SK-N-SH (cell line): ENCODE measurements around the gene SMAD3. TPM values are rescaled to one million over a fixed set of nuclear protein-coding genes. Genes with fewer than 3 reads are reported as not detected.

Source experiments
- CTCF ChIA-PET: fragments of 300-600, 350-600 bp; formaldehyde crosslinking; extraction: SDS; loops from one replicate; lab custom pipeline; 2021; lab: Yijun Ruan, JAX
- POLR2A ChIA-PET: fragments of 350-600 bp; sonication (Branson Sonifier 250); formaldehyde crosslinking; extraction: SDS; loops from one replicate; lab custom pipeline; 2020; ENCODE audit warnings: antibody characterized with exemption, inconsistent platforms; lab: Yijun Ruan, JAX
- DNase-seq: peaks from one replicate; pipeline ENCODE4 v3.0.0; 2012
- H2AFZ ChIP-seq: fragments of 200-600 bp; sonication (generic); 2 replicates; pipeline ENCODE4 v1.8.1; 2016; ENCODE audit warnings: antibody characterized with exemption, mild to moderate bottlenecking, low read depth
- H3F3A ChIP-seq: fragments of 200-600 bp; sonication (generic); replicated peaks from 2 replicates; pipeline ENCODE3; 2016; ENCODE audit warnings: antibody characterized with exemption, mild to moderate bottlenecking; ENCODE audit not compliant: insufficient read depth
- H3K27ac ChIP-seq, 2 experiments: fragments of 200-500 bp in 1 of 2; fragments of 200-600 bp in 1 of 2; sonication (Bioruptor generic) in 1 of 2; sonication (generic), shearing (Covaris generic) in 1 of 2; 2 replicates each; pipeline versions ENCODE4 v1.5.1 to v1.6.1; 2014 to 2016; ENCODE audit warnings: low read depth in 2 of 2, inconsistent platforms in 1 of 2, low read length in 1 of 2, mild to moderate bottlenecking in 1 of 2, mixed read lengths in 1 of 2
- H3K27me3 ChIP-seq: fragments of 200-600 bp; sonication (generic), shearing (Covaris generic); 2 replicates; pipeline ENCODE4 v1.6.1; 2016; ENCODE audit warnings: mixed run types; ENCODE audit not compliant: insufficient read depth
- H3K36me3 ChIP-seq, 2 experiments: fragments of 200-500 bp in 1 of 2; fragments of 200-600 bp in 1 of 2; sonication (Bioruptor generic) in 1 of 2; sonication (generic) in 1 of 2; replicated peaks in 1 of 2; 2 replicates each; pipeline versions ENCODE3 to v1.5.1; 2014 to 2016; ENCODE audit warnings: low read length in 1 of 2, mild to moderate bottlenecking in 1 of 2; ENCODE audit not compliant: insufficient read depth in 2 of 2, control insufficient read depth in 1 of 2
- H3K4me1 ChIP-seq, 2 experiments: fragments of 200-500 bp in 1 of 2; fragments of 200-600 bp in 1 of 2; sonication (Bioruptor generic) in 1 of 2; sonication (generic), shearing (Covaris generic) in 1 of 2; 2 replicates each; pipeline versions ENCODE4 v1.5.1 to v1.6.1; 2014 to 2016; ENCODE audit warnings: low read depth in 1 of 2, low read length in 1 of 2, mixed run types in 1 of 2; ENCODE audit not compliant: insufficient read depth in 2 of 2, control insufficient read depth in 1 of 2
- H3K4me2 ChIP-seq: fragments of 200-600 bp; sonication (generic), shearing (Covaris generic); 2 replicates; pipeline ENCODE4 v1.6.1; 2017; ENCODE audit warnings: mixed run types
- H3K4me3 ChIP-seq, 2 experiments: fragments of 200-500 bp in 1 of 2; fragments of 200-600 bp in 1 of 2; sonication (Bioruptor generic) in 1 of 2; sonication (generic), shearing (Covaris generic) in 1 of 2; 2 replicates each; pipeline versions ENCODE4 v1.5.1 to v1.8.1; 2014 to 2016; ENCODE audit warnings: low read depth in 2 of 2, inconsistent platforms in 1 of 2, low read length in 1 of 2, mild to moderate bottlenecking in 1 of 2, mixed read lengths in 1 of 2, moderate library complexity in 1 of 2
- H3K79me2 ChIP-seq: fragments of 200-600 bp; sonication (generic); 2 replicates; pipeline ENCODE4 v1.8.1; 2017; ENCODE audit warnings: mild to moderate bottlenecking; ENCODE audit not compliant: insufficient read depth
- H3K9ac ChIP-seq: fragments of 200-600 bp; sonication (generic); 2 replicates; pipeline ENCODE4 v1.6.1; 2017; ENCODE audit warnings: mixed run types
- H3K9me2 ChIP-seq: fragments of 200-600 bp; sonication (generic); 2 replicates; pipeline ENCODE4 v1.6.1; 2017; ENCODE audit warnings: mixed run types
- H3K9me3 ChIP-seq: fragments of 200-600 bp; sonication (generic); 2 replicates; pipeline ENCODE4 v1.6.1; 2017; ENCODE audit warnings: mixed run types, mild to moderate bottlenecking, moderate library complexity
- H4K20me1 ChIP-seq: fragments of 200-600 bp; sonication (generic); 2 replicates; pipeline ENCODE4 v1.6.1; 2017; ENCODE audit warnings: mild to moderate bottlenecking, mixed run types; ENCODE audit not compliant: insufficient read depth
- CHD2 ChIP-seq: fragments of 150-350 bp; IDR thresholded peaks from 2 replicates; pipeline ENCODE4 v1.6.1; 2018; ENCODE audit warnings: low read length; ENCODE audit not compliant: partially characterized antibody
- EP300 ChIP-seq, 2 experiments: IDR thresholded peaks; 2 replicates each; pipeline versions ENCODE4 v1.4.0 to v1.6.1; 2012; ENCODE audit warnings: borderline replicate concordance in 1 of 2, low read depth in 1 of 2, low read length in 1 of 2
- EZH2phosphoT487 ChIP-seq: fragments of 200-600 bp; sonication (generic); IDR thresholded peaks from 2 replicates; pipeline ENCODE4 v1.6.1; 2017; ENCODE audit warnings: low read depth, mixed run types, mild to moderate bottlenecking, antibody characterized with exemption, moderate library complexity, borderline replicate concordance
- FOSL2 ChIP-seq: IDR thresholded peaks from 2 replicates; pipeline ENCODE4 v1.4.0; 2012; ENCODE audit warnings: low read depth, mild to moderate bottlenecking, moderate library complexity, borderline replicate concordance
- GABPA ChIP-seq: IDR thresholded peaks from 2 replicates; pipeline ENCODE4 v1.4.0; 2012; ENCODE audit warnings: low read depth, mild to moderate bottlenecking
- GATA2 ChIP-seq: sonication (generic); formaldehyde crosslinking; IDR thresholded peaks from 2 replicates; pipeline ENCODE4 v1.5.0; 2020; ENCODE audit warnings: mild to moderate bottlenecking, missing genetic modification reagents
- IRF3 ChIP-seq: fragments of 150-350 bp; IDR thresholded peaks from 2 replicates; pipeline ENCODE4 v1.6.1; 2016; ENCODE audit warnings: mild to moderate bottlenecking, low read depth, low read length
- JUND ChIP-seq: IDR thresholded peaks from 2 replicates; pipeline ENCODE4 v1.4.0; 2012
- MEF2A ChIP-seq: IDR thresholded peaks from 2 replicates; pipeline ENCODE4 v1.4.0; 2012; ENCODE audit warnings: low read depth, borderline replicate concordance
- MXI1 ChIP-seq: IDR thresholded peaks from 2 replicates; pipeline ENCODE4 v1.6.1; 2012; ENCODE audit warnings: mild to moderate bottlenecking, low read depth, low read length, improper control_type of control experiment
- NFIC ChIP-seq: IDR thresholded peaks from 2 replicates; pipeline ENCODE4 v1.4.0; 2012; ENCODE audit warnings: borderline replicate concordance
- NRF1 ChIP-seq: IDR thresholded peaks from 2 replicates; pipeline ENCODE4 v1.6.1; 2012; ENCODE audit warnings: low read depth, mild to moderate bottlenecking, low read length
- RCOR1 ChIP-seq: fragments of 150-350 bp; IDR thresholded peaks from 2 replicates; pipeline ENCODE4 v1.6.1; 2017; ENCODE audit warnings: antibody characterized with exemption, low read length
- RFX5 ChIP-seq: IDR thresholded peaks from 2 replicates; pipeline ENCODE4 v1.6.1; 2012; ENCODE audit warnings: mild to moderate bottlenecking, improper control_type of control experiment, low read length
- RXRA ChIP-seq: IDR thresholded peaks from 2 replicates; pipeline ENCODE4 v1.4.0; 2012; ENCODE audit warnings: low read depth, mild to moderate bottlenecking, borderline replicate concordance
- SIN3A ChIP-seq: IDR thresholded peaks from 2 replicates; pipeline ENCODE4 v1.6.1; 2012; ENCODE audit warnings: low read depth, mild to moderate bottlenecking, low read length, moderate library complexity, borderline replicate concordance
- TEAD4 ChIP-seq: IDR thresholded peaks from 2 replicates; pipeline ENCODE4 v1.4.0; 2012; ENCODE audit warnings: mild to moderate bottlenecking, borderline replicate concordance; ENCODE audit not compliant: insufficient read depth
- USF1 ChIP-seq: IDR thresholded peaks from 2 replicates; pipeline ENCODE4 v1.4.0; 2012; ENCODE audit warnings: low read depth, borderline replicate concordance
- YY1 ChIP-seq: IDR thresholded peaks from 2 replicates; pipeline ENCODE4 v1.4.0; 2012; ENCODE audit warnings: low read depth, mild to moderate bottlenecking
- WGBS: methylation state at CpG from one replicate; pipeline ENCODE4 v1.1.6; 2017; ENCODE audit warnings: low lambda C conversion rate; 5-methylcytosine and 5-hydroxymethylcytosine counted together
- polyA plus RNA-seq, 3 experiments: library from polyadenylated mRNA; depleted of rRNA; stranded (reverse); fragments of >200 nt; gene quantifications; 2 replicates each; pipeline ENCODE4 v1.2.3, GENCODE V29; 2012
- TF ChIP-seq, protein P1 (sequence below): IDR thresholded peaks from 2 replicates; pipeline ENCODE4 v1.6.1; 2012; ENCODE audit warnings: mild to moderate bottlenecking, low read depth, low read length, moderate library complexity
- TF ChIP-seq, protein P2 (sequence below): IDR thresholded peaks from 2 replicates; pipeline ENCODE4; 2012
- TF ChIP-seq, protein P3 (sequence below): fragments of 200-600 bp; sonication (generic); IDR thresholded peaks from 2 replicates; pipeline ENCODE4 v1.6.1; 2017; ENCODE audit warnings: antibody characterized with exemption, mild to moderate bottlenecking, moderate library complexity

SMAD3 gene
- polyA plus RNA-seq, 1 of the 3 experiments (the other 2 are of a cell fraction): 19.5 TPM

- TF ChIP-seq, protein P1, sequence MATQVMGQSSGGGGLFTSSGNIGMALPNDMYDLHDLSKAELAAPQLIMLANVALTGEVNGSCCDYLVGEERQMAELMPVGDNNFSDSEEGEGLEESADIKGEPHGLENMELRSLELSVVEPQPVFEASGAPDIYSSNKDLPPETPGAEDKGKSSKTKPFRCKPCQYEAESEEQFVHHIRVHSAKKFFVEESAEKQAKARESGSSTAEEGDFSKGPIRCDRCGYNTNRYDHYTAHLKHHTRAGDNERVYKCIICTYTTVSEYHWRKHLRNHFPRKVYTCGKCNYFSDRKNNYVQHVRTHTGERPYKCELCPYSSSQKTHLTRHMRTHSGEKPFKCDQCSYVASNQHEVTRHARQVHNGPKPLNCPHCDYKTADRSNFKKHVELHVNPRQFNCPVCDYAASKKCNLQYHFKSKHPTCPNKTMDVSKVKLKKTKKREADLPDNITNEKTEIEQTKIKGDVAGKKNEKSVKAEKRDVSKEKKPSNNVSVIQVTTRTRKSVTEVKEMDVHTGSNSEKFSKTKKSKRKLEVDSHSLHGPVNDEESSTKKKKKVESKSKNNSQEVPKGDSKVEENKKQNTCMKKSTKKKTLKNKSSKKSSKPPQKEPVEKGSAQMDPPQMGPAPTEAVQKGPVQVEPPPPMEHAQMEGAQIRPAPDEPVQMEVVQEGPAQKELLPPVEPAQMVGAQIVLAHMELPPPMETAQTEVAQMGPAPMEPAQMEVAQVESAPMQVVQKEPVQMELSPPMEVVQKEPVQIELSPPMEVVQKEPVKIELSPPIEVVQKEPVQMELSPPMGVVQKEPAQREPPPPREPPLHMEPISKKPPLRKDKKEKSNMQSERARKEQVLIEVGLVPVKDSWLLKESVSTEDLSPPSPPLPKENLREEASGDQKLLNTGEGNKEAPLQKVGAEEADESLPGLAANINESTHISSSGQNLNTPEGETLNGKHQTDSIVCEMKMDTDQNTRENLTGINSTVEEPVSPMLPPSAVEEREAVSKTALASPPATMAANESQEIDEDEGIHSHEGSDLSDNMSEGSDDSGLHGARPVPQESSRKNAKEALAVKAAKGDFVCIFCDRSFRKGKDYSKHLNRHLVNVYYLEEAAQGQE: no peak
- no peak for TF ChIP-seq FOSL2
- TF ChIP-seq NRF1: no peak
These were observed 132.9 kb downstream of the SMAD3 start (continued) for GRCh38 chr15:67198157-67198754.

GRCh38 chr15:67199391-67199790 is 134.0 kb downstream of the SMAD3 start:
- CTCF ChIA-PET: no interaction called here
- H3K9me2 ChIP-seq: no peaks in the 10 kb centered on the region
- POLR2A ChIA-PET: interaction anchor here (0.5 kb wide), 1 partner anchor 54 kb away, joined by 4 read pairs; no protein-coding TSS in a partner anchor
- TF ChIP-seq NFIC (no peak), TEAD4 (no peak), RXRA (no peak), EP300 (IDR thresholded peaks at IDR 0.05; ENCODE audit: borderline replicate concordance in 1 of 2, low read depth in 1 of 2, low read length in 1 of 2) (no peak), JUND (no peak), YY1 (no peak), IRF3 (no peak), MXI1 (no peak), MEF2A (no peak), GABPA (no peak), GATA2 (CRISPR knock-in tag) (no peak), EZH2phosphoT487 (no peak), FOSL2 (no peak), USF1 (no peak), SIN3A (no peak), CHD2 (no peak), RCOR1 (no peak), RFX5 (no peak)
- TF ChIP-seq, protein P2, sequence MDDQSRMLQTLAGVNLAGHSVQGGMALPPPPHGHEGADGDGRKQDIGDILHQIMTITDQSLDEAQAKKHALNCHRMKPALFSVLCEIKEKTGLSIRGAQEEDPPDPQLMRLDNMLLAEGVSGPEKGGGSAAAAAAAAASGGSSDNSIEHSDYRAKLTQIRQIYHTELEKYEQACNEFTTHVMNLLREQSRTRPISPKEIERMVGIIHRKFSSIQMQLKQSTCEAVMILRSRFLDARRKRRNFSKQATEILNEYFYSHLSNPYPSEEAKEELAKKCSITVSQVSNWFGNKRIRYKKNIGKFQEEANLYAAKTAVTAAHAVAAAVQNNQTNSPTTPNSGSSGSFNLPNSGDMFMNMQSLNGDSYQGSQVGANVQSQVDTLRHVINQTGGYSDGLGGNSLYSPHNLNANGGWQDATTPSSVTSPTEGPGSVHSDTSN: no peak
- TF ChIP-seq, protein P3, sequence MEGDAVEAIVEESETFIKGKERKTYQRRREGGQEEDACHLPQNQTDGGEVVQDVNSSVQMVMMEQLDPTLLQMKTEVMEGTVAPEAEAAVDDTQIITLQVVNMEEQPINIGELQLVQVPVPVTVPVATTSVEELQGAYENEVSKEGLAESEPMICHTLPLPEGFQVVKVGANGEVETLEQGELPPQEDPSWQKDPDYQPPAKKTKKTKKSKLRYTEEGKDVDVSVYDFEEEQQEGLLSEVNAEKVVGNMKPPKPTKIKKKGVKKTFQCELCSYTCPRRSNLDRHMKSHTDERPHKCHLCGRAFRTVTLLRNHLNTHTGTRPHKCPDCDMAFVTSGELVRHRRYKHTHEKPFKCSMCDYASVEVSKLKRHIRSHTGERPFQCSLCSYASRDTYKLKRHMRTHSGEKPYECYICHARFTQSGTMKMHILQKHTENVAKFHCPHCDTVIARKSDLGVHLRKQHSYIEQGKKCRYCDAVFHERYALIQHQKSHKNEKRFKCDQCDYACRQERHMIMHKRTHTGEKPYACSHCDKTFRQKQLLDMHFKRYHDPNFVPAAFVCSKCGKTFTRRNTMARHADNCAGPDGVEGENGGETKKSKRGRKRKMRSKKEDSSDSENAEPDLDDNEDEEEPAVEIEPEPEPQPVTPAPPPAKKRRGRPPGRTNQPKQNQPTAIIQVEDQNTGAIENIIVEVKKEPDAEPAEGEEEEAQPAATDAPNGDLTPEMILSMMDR: no peak
- TF ChIP-seq, all 33 proteins: peak for 0
- no peak for DNase-seq
- Histone ChIP-seq H3K9me3 (no peaks in the 10 kb centered on the region), H4K20me1 (no peaks in the 10 kb centered on the region), H3K36me3 (peaks cover 34 to 45% of the 10 kb centered on the region in 2 experiments), H3K27ac (peak overlapping the region in 1 of 2 experiments; percentile 1; a peak in 1 of 4 replicates), H3K4me2 (no peak overlapping the region), H3K9ac (no peak overlapping the region), H3K4me3 (no peak overlapping the region), H3F3A (peaks cover 4% of the 10 kb centered on the region), H2AFZ (no peak overlapping the region), H3K79me2 (no peaks in the 10 kb centered on the region), H3K4me1 (peaks cover 0 to 17% of the 10 kb centered on the region in 2 experiments; a peak in 2 of 4 replicates), H3K27me3 (no peaks in the 10 kb centered on the region)
- WGBS: 83% methylated on average over 4 of the region's 4 CpGs
